ENCODE measurements around the gene RFNG.

DNA sequence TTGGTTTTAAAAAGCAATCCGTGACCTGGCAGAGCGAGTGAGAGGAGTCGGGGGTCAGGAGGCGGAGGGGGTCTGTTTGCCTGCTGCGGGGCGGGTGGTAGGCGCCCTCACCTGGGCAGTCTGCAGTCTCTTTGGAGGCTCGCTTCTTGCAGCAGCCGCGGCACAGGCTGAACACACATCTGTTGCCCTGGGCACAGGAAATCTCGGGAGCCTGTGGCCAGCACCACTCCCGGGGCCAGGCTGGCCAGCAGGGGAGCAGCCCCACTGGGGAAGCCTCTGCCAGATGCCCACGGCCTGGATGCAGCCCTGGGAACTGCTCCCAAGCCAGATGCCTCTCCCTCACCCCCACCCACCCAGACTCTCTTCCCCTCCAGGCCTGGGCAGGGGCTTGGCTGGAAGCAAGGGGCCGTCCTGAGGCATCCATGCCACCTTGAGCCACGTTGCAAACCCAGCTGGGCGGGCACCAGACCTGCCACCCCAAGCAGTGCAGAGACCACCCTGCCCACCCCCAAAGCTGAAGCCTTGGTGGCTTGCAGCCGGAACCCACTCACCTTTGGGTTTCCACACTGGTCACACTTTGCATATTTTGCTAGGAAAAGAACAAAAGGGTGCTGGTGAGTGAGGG is 6.7 kb upstream of the RFNG start:
- TF ChIP-seq CTCF (IDR thresholded peaks at IDR 0.05) (no peak), POLR2A (IDR thresholded peaks at IDR 0.05) (no peak)

All from thyroid gland (tissue), 4 donors.